GM21723 (cell line): ENCODE measurements around the gene SPATA31D1.

ENCODE experiments used
- ATAC-seq: cut with Tn5 transposase; IDR thresholded peaks from one replicate; pipeline ENCODE4 v1.9.1; 2021; ENCODE audit warnings: mild to moderate bottlenecking, moderate library complexity; ENCODE audit not compliant: unreplicated experiment

The SPATA31D1 gene

GRCh38 chr9:82021198-82021597 is 32.6 kb downstream of the SPATA31D1 start:
- no peak for ATAC-seq

GRCh38 chr9:82022121-82022520 is 33.5 kb downstream of the SPATA31D1 start:
- ATAC-seq: no peak

GRCh38 chr9:82024908-82025307 is 36.3 kb downstream of the SPATA31D1 start:
- no peak for ATAC-seq

GRCh38 chr9:82031538-82032280 is 43.1 kb downstream of the SPATA31D1 start:
- no peak for ATAC-seq

GRCh38 chr9:82034956-82035731 is 46.6 kb downstream of the SPATA31D1 start:
- ATAC-seq: no peak

- no peak for ATAC-seq
These were observed 47.5 kb downstream of the SPATA31D1 start for GRCh38 chr9:82036086-82036485.

- ATAC-seq: no peak
These were observed 48.6 kb downstream of the SPATA31D1 start for GRCh38 chr9:82037126-82037525.

GRCh38 chr9:82038897-82039296 is 50.3 kb downstream of the SPATA31D1 start:
- no peak for ATAC-seq
